ENCODE data around the gene C11orf98. TPM values are rescaled to one million over a fixed set of nuclear protein-coding genes. Genes with fewer than 3 reads are reported as not detected.

C11orf98 gene
- total RNA-seq, 2 donors from 2014 or later, result 27.8 to 68.0 TPM

DNA sequence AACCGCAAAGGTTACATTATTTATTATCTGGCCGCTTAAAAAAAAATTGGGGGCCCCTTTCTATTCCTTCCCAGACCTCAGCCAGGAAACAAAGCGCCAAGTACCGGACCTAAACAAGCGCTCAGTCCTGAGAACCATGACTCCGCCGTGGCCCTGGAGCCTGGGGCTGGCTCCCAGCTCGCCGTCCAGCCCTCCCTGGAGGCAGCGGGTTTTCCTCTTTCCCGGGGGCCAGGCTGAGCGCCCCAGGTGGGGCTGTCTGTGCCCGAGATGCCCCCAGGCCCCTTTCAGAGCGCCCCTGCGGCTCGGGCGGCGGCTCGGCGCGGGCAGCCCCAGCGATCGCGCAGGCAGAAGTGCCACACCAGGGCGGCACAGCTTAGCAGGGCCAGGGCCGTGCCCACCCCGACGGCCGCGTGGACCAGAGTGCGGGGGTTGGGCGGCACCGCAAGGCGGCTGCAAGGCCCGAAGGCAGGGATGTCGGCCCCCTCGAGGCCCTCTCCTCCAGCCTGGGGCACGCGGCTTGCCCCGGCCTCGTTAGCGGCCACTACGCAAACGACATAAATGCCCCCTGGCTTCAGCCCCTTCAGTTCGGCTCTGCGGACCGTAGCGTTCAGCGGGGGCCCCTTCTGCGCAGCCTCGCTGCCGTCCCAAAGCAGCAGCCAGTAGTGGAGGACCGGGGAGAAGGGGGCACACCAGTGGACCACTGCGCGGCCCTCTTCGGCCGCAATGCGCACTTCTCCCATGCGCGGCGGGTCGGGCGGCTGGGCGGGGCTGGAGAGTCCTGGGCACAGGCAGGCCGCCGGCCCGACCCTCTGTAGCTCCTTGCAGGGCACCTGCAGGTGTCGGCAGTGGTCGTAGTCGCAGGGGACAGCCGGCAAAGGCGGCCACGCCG lies 22.7 kb upstream of the C11orf98 start:
- WGBS, result 33% methylated on average over 50 of the region's 74 CpGs
- no peak for DNase-seq (ENCODE audit: low spot score)

DNA sequence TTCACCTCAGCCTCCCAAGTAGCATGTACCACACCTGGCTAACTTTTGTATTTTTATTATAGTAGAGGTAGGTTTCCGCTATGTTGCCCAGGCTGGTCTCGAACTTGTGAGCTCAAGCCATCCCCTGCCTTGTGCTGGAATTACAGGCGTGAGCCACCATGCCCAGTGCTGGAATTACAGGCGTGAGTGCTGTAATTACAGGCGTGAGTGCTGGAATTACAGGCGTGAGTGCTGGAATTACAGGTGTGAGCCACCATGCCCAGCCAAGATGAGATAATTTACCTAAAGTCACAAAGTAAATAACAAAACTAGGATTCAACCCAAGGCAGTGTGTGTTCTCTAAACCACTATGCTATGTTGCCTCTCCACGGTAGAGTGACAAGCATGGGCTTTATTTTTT lies 17.5 kb upstream of the C11orf98 start:
- intact Hi-C loops (cut with DNase I), result no loop called here
- TF ChIP-seq, protein P1, sequence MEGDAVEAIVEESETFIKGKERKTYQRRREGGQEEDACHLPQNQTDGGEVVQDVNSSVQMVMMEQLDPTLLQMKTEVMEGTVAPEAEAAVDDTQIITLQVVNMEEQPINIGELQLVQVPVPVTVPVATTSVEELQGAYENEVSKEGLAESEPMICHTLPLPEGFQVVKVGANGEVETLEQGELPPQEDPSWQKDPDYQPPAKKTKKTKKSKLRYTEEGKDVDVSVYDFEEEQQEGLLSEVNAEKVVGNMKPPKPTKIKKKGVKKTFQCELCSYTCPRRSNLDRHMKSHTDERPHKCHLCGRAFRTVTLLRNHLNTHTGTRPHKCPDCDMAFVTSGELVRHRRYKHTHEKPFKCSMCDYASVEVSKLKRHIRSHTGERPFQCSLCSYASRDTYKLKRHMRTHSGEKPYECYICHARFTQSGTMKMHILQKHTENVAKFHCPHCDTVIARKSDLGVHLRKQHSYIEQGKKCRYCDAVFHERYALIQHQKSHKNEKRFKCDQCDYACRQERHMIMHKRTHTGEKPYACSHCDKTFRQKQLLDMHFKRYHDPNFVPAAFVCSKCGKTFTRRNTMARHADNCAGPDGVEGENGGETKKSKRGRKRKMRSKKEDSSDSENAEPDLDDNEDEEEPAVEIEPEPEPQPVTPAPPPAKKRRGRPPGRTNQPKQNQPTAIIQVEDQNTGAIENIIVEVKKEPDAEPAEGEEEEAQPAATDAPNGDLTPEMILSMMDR (IDR thresholded peaks at IDR 0.05), result no peak
- TF ChIP-seq POLR2AphosphoS5 (IDR thresholded peaks at IDR 0.05), result peak; percentile 17
- no peak for DNase-seq (ENCODE audit: low spot score)
- Histone ChIP-seq H3K4me1 (replicated peaks) (peaks cover 6% of the 10 kb centered on the region), H3K9me3 (no peaks in the 10 kb centered on the region), H3K27ac (no peak overlapping the region), H3K36me3 (no peaks in the 10 kb centered on the region), H3K27me3 (replicated peaks; ENCODE audit: insufficient read depth) (no peaks in the 10 kb centered on the region), H3K4me3 (no peak overlapping the region)
- 70% methylated on average over 7 of the region's 7 CpGs for WGBS

More for the DNA sequence above, 22.7 kb upstream of the C11orf98 start:
- peak overlapping the region in 1 of 2 donors; percentile 6 for H3K4me3 ChIP-seq
- intact Hi-C loops (cut with DNase I), result no loop called here
- H3K27ac ChIP-seq, result no peak overlapping the region
- TF ChIP-seq POLR2AphosphoS5 (IDR thresholded peaks at IDR 0.05) (no peak), POLR2A (IDR thresholded peaks at IDR 0.05) (no peak)
- TF ChIP-seq, protein P1 (IDR thresholded peaks at IDR 0.05), result no peak
- no peaks in the 10 kb centered on the region for H3K27me3 ChIP-seq (replicated peaks; ENCODE audit: insufficient read depth)
- H3K36me3 ChIP-seq, result peaks cover 4 to 11% of the 10 kb centered on the region in 2 donors
- no peaks in the 10 kb centered on the region for H3K9me3 ChIP-seq
- H3K4me1 ChIP-seq (replicated peaks), result no peaks in the 10 kb centered on the region

DNA sequence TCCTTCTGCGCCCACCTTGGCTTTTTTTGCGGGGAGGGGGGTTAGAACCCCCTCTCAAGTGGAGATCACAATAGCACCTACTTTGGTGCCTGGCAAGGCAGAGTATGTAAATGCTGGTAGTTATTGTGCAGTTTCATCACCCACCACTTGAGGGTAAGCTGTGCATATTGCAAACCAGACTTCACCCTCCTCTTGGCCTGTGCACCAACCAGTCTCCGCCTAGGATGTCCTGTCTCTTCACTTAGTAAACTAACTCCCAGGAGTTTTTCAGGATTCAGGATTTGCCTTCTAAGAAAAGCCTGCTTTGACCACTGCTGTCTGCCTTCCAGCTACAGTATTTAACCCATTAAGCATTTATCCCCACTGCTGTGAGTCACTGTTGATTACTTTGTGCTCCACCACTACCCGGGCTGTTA lies 15.8 kb upstream of the C11orf98 start:
- no peak overlapping the region for H3K4me3 ChIP-seq
- 54% methylated on average over 4 of the region's 4 CpGs for WGBS
- peaks cover 8% of the 10 kb centered on the region for H3K4me1 ChIP-seq (replicated peaks)
- H3K27me3 ChIP-seq (replicated peaks; ENCODE audit: insufficient read depth), result no peaks in the 10 kb centered on the region
- intact Hi-C loops (cut with DNase I), result no loop called here
- TF ChIP-seq POLR2AphosphoS5 (IDR thresholded peaks at IDR 0.05), result peak; percentile 27
- TF ChIP-seq POLR2A (IDR thresholded peaks at IDR 0.05), result no peak
- TF ChIP-seq, protein P1 (IDR thresholded peaks at IDR 0.05), result peak in 3 of 4 experiments; percentile 39 to 58 (median 45)
- DNase-seq (ENCODE audit: low spot score), result peak; percentile 48
- H3K27ac ChIP-seq, result peak overlapping the region in 1 of 2 donors; percentile 15
- H3K36me3 ChIP-seq, result no peaks in the 10 kb centered on the region
- no peaks in the 10 kb centered on the region for H3K9me3 ChIP-seq

DNA sequence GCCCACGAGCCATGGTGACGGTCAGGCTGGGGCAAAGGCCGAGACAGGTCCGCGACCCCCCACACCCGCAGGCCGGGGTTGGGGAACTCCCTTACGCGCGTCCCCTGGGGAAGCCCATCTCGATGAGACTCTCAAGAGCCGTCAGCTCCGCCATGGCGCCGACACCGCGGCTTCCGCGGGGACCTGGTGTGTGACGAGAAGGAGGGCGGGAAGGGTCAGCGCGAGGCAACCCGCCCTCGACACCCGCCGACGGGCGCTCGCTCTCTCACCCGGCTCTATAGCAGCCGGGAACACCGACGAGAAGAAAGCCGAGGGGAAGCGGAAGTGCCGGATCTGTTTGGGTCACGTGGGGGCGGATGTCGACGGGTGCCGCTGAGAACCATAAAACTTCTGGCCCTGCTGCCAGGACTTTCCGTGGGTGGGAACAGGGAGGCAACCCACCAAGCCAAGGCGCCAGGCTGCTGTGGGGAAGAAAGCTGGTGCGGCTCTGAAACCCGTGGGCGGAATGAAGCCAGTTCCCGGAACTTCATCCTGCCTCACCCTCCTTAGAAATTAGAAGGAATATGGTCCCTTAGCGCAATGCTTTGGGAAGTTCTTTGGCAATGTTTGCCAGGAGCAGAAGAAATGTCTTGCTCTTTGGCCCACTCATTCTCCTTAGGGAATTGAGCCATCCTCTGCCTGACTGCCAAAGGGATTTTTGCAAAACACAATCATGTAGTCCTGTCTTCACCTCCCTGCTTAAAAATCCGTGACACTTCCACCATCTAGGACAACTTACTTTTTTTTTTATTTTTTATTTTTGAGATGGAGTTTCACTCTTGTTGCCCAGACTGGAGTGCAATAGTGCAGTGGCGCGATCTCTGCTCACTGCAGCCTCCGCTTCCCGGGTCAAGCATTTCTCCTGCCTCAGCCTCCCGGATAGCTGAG lies 14.0 kb upstream of the C11orf98 start, which contains the start of gene UBXN1:
TSS of gene UBXN1 (minus strand) at position 304 of the 927 bp plus-strand sequence. CDS start at position 154, 150 bp downstream.
- intact Hi-C loops (cut with DNase I), result no loop called here
- H3K9me3 ChIP-seq, result no peaks in the 10 kb centered on the region
- no peaks in the 10 kb centered on the region for H3K27me3 ChIP-seq (replicated peaks; ENCODE audit: insufficient read depth)
- H3K27ac ChIP-seq, result peak within 1 kb of the TSS; percentile 79 to 82
- H3K4me1 ChIP-seq (replicated peaks), result peaks cover 8% of the 10 kb centered on the region
- TF ChIP-seq, protein P1 (IDR thresholded peaks at IDR 0.05), result no peak
- TF ChIP-seq POLR2AphosphoS5 (IDR thresholded peaks at IDR 0.05) (peak; percentile 97), POLR2A (IDR thresholded peaks at IDR 0.05) (peak; percentile 16)
- no peaks in the 10 kb centered on the region for H3K36me3 ChIP-seq
- WGBS, result 9% methylated on average over 47 of the region's 55 CpGs
- DNase-seq (ENCODE audit: low spot score), result peak; percentile 84
- peak within 1 kb of the TSS; percentile 86 to 90 for H3K4me3 ChIP-seq
